Skeletal muscle tissue (tissue), 4 donors: ENCODE measurements around the gene SLC34A2. TPM values are rescaled to one million over a fixed set of nuclear protein-coding genes. Genes with fewer than 3 reads are reported as not detected.
"Not testable (repeated sequence)": the region's sequence is repeated elsewhere in the genome, so short reads cannot be mapped to it uniquely, and the experiment has no call there.

Experiments
- H3K27ac ChIP-seq: one replicate; pipeline ENCODE4 v1.7.0; 2013; ENCODE audit warnings: mild to moderate bottlenecking, low read depth, low read length, inconsistent platforms
- H3K27me3 ChIP-seq, 3 donors: one replicate each; pipeline ENCODE4 v1.7.0; 2013; ENCODE audit warnings: low read length in 3 of 3; ENCODE audit not compliant: control insufficient read depth in 3 of 3, insufficient read depth in 3 of 3
- H3K36me3 ChIP-seq, 3 donors: one replicate each; pipeline ENCODE4 v1.7.0; 2013; ENCODE audit warnings: low read length in 3 of 3; ENCODE audit not compliant: control insufficient read depth in 3 of 3, insufficient read depth in 3 of 3
- H3K4me1 ChIP-seq, 3 donors: one replicate each; pipeline ENCODE4 v1.7.0; 2013; ENCODE audit warnings: low read length in 3 of 3, mild to moderate bottlenecking in 3 of 3; ENCODE audit not compliant: control insufficient read depth in 3 of 3, insufficient read depth in 3 of 3
- H3K4me3 ChIP-seq, 3 donors: one replicate each; pipeline ENCODE4 v1.7.0; 2013; ENCODE audit warnings: low read length in 3 of 3
- H3K9ac ChIP-seq, 3 donors: one replicate each; pipeline ENCODE4 v1.7.0; 2013; ENCODE audit warnings: low read length in 3 of 3, mild to moderate bottlenecking in 3 of 3, moderate library complexity in 2 of 3, low read depth in 1 of 3
- H3K9me3 ChIP-seq, 3 donors: one replicate each; pipeline ENCODE4 v1.7.0; 2013; ENCODE audit warnings: low read length in 3 of 3; ENCODE audit not compliant: control insufficient read depth in 3 of 3
- total RNA-seq: library from RNA; depleted of rRNA; stranded (reverse); fragments of >200 nt; gene quantifications from one replicate; pipeline ENCODE4 v1.2.3, GENCODE V29; 2014
- donor health status: Osteomylitis.

SLC34A2 gene
- not detected for total RNA-seq

- Histone ChIP-seq H3K4me1 (no peaks in the 10 kb centered on the region), H3K36me3 (no peaks in the 10 kb centered on the region), H3K4me3 (no peak within 1 kb of the TSS), H3K9me3 (no peaks in the 10 kb centered on the region), H3K9ac (no peak within 1 kb of the TSS), H3K27me3 (peaks cover 26 to 33% (median 28%) of the 10 kb centered on the region in 3 donors), H3K27ac (no peak within 1 kb of the TSS)
Observed at GRCh38 chr4:25654971-25655963, at the start of gene SLC34A2. TSS of gene SLC34A2 (plus strand) at chr4:25655851. CDS start at chr4:25662501, 6,650 bp downstream.

- H3K4me3 ChIP-seq = no peak overlapping the region
- no peaks in the 10 kb centered on the region for H3K4me1 ChIP-seq
- no peaks in the 10 kb centered on the region for H3K27me3 ChIP-seq
- no peaks in the 10 kb centered on the region for H3K36me3 ChIP-seq
- H3K9me3 ChIP-seq = no peaks in the 10 kb centered on the region
- no peak overlapping the region for H3K27ac ChIP-seq
- H3K9ac ChIP-seq = no peak overlapping the region
Observed at GRCh38 chr4:25608644-25609043, 47.0 kb upstream of the SLC34A2 start.

GRCh38 chr4:25609976-25610375 lies 45.7 kb upstream of the SLC34A2 start:
- no peaks in the 10 kb centered on the region for H3K36me3 ChIP-seq
- no peak overlapping the region for H3K4me3 ChIP-seq
- no peaks in the 10 kb centered on the region for H3K9me3 ChIP-seq
- H3K27ac ChIP-seq = no peak overlapping the region
- H3K27me3 ChIP-seq = no peaks in the 10 kb centered on the region
- H3K9ac ChIP-seq = no peak overlapping the region
- no peaks in the 10 kb centered on the region for H3K4me1 ChIP-seq

- not testable (repeated sequence) for H3K27ac ChIP-seq, H3K4me1 ChIP-seq, H3K36me3 ChIP-seq, H3K4me3 ChIP-seq, H3K27me3 ChIP-seq, H3K9me3 ChIP-seq, H3K9ac ChIP-seq
Observed at GRCh38 chr4:25613613-25614012, 42.0 kb upstream of the SLC34A2 start.

GRCh38 chr4:25614807-25615206 lies 40.8 kb upstream of the SLC34A2 start:
- Histone ChIP-seq H3K4me1 (no peaks in the 10 kb centered on the region), H3K27ac (no peak overlapping the region), H3K9me3 (no peaks in the 10 kb centered on the region), H3K36me3 (no peaks in the 10 kb centered on the region), H3K9ac (no peak overlapping the region), H3K27me3 (no peaks in the 10 kb centered on the region), H3K4me3 (no peak overlapping the region)

- Histone ChIP-seq H3K9me3 (no peaks in the 10 kb centered on the region), H3K4me1 (no peaks in the 10 kb centered on the region), H3K27me3 (peaks cover 0 to 4% (median 2%) of the 10 kb centered on the region in 3 donors), H3K36me3 (no peaks in the 10 kb centered on the region), H3K4me3 (no peak overlapping the region), H3K9ac (no peak overlapping the region), H3K27ac (no peak overlapping the region)
Observed at GRCh38 chr4:25621027-25621930, 34.4 kb upstream of the SLC34A2 start.

GRCh38 chr4:25624616-25625015 lies 31.0 kb upstream of the SLC34A2 start:
- peaks cover 0 to 4% (median 2%) of the 10 kb centered on the region in 3 donors for H3K27me3 ChIP-seq
- H3K9me3 ChIP-seq = no peaks in the 10 kb centered on the region
- H3K4me1 ChIP-seq = no peaks in the 10 kb centered on the region
- no peak overlapping the region for H3K9ac ChIP-seq
- H3K27ac ChIP-seq = no peak overlapping the region
- H3K4me3 ChIP-seq = no peak overlapping the region
- H3K36me3 ChIP-seq = no peaks in the 10 kb centered on the region

- H3K36me3 ChIP-seq = no peaks in the 10 kb centered on the region
- H3K4me3 ChIP-seq = no peak overlapping the region
- H3K27ac ChIP-seq = no peak overlapping the region
- H3K27me3 ChIP-seq = no peaks in the 10 kb centered on the region
- no peaks in the 10 kb centered on the region for H3K4me1 ChIP-seq
- H3K9me3 ChIP-seq = no peaks in the 10 kb centered on the region
- no peak overlapping the region for H3K9ac ChIP-seq
Observed at GRCh38 chr4:25628451-25628850, 27.2 kb upstream of the SLC34A2 start.

GRCh38 chr4:25632135-25632534 lies 23.5 kb upstream of the SLC34A2 start:
- Histone ChIP-seq H3K9me3 (no peaks in the 10 kb centered on the region), H3K27ac (no peak overlapping the region), H3K9ac (no peak overlapping the region), H3K27me3 (peaks cover 0 to 6% (median 0%) of the 10 kb centered on the region in 3 donors), H3K4me3 (no peak overlapping the region), H3K36me3 (no peaks in the 10 kb centered on the region), H3K4me1 (no peaks in the 10 kb centered on the region)
